Right lobe of liver (tissue), 6 donors: Measurements from ENCODE around the gene KIFC1. TPM values are rescaled to one million over a fixed set of nuclear protein-coding genes. Genes with fewer than 3 reads are reported as not detected.

Experiments
- ATAC-seq, 4 donors: fragments of 200-7000 bp; cut with Tn5 transposase; one replicate each; pipeline ENCODE4 v1.9.1; 2020; ENCODE audit warnings: mild to moderate bottlenecking in 4 of 4, moderate library complexity in 4 of 4
- DNase-seq, 3 donors: peaks; one replicate each; pipeline ENCODE4 v3.0.0-alpha.2; 2020
- H3K27ac ChIP-seq, 3 donors: fragments of 200-600 bp; one replicate each; pipeline ENCODE4 v1.8.0; 2022
- H3K27me3 ChIP-seq, 2 donors: fragments of 200-600 bp; one replicate each; pipeline ENCODE4 v1.8.0; 2022
- H3K36me3 ChIP-seq, 4 donors: fragments of 200-600 bp; sonication (generic) in 1 of 4; one replicate each; pipeline versions ENCODE4 v1.5.1 to v1.8.0; 2017 to 2022; ENCODE audit warnings: control low read depth in 1 of 4
- H3K4me1 ChIP-seq, 4 donors: fragments of 200-600 bp; sonication (generic) in 1 of 4; one replicate each; pipeline versions ENCODE4 v1.5.1 to v1.8.0; 2017 to 2022; ENCODE audit warnings: control low read depth in 1 of 4
- H3K4me3 ChIP-seq, 3 donors: fragments of 200-600 bp; one replicate each; pipeline ENCODE4 v1.8.0; 2022
- H3K9me3 ChIP-seq, 4 donors: fragments of 200-600 bp; sonication (generic) in 1 of 4; one replicate each; pipeline versions ENCODE4 v1.5.1 to v1.8.0; 2017 to 2022; ENCODE audit warnings: control low read depth in 1 of 4
- CTCF ChIP-seq, 4 donors: fragments of 200-600 bp in 3 of 4; fragments of 450-650 bp in 1 of 4; IDR thresholded peaks; one replicate each; pipeline versions ENCODE4 v1.5.1 to v1.8.0; 2016 to 2022; ENCODE audit warnings: antibody characterized with exemption in 4 of 4, mild to moderate bottlenecking in 2 of 4
- POLR2A ChIP-seq: fragments of 450-650 bp; IDR thresholded peaks from one replicate; pipeline ENCODE4 v1.6.1; 2017; ENCODE audit warnings: antibody characterized with exemption, mild to moderate bottlenecking
- WGBS: methylation state at CpG from one replicate; pipeline ENCODE4 v1.1.6; 2018; ENCODE audit warnings: low coverage, low lambda C conversion rate; ENCODE audit not compliant: insufficient coverage; ENCODE audit errors: missing lambda C conversion rate; 5-methylcytosine and 5-hydroxymethylcytosine counted together
- intact Hi-C, 2 donors: fragments of 100-400 bp; cut with DNase I; formaldehyde crosslinking; loops; one replicate each; pipeline versions ENCODE4 v1.11.2 to v1.14.1; 2022
- total RNA-seq, 6 experiments: library from RNA; depleted of rRNA in 2 of 6; stranded (reverse); fragments of >200 nt in 2 of 6; fragmentation: NEBNext Ultra II Directional in 3 of 6; extraction: Animal tissue kit (Norgen Biotek cat#: 25700) in 3 of 6; gene quantifications; one replicate each; pipeline versions ENCODE4 v1.1.0 to v1.2.4, GENCODE V29; 2016 to 2023
- donor health status: DM: no; HTN: yes; CAD: no.
- donor health status: DM: no; HTN: no; CAD: no.
- donor health status: DM: no; HTN: no; CAD: no.
- donor health status: DM: no; HTN: yes; CAD: no.
- donor health status: DM: no; HTN: yes; CAD: no.

Gene KIFC1
- total RNA-seq, 6 experiments from 2014 or later = 0.29 to 4.4 (median 1.3) TPM; not detected in 1

GRCh38 chr6:33384581-33385020 lies 7.0 kb upstream of the KIFC1 start:
- no peaks in the 10 kb centered on the region for H3K4me1 ChIP-seq
- no peak for TF ChIP-seq POLR2A
- TF ChIP-seq CTCF (IDR thresholded peaks at IDR 0.05) = peak in 1 of 4 donors; percentile 6
- no peaks in the 10 kb centered on the region for H3K9me3 ChIP-seq
- peak in 1 of 4 donors; percentile 27 for ATAC-seq
- DNase-seq = no peak
- no peak overlapping the region for H3K27ac ChIP-seq
- intact Hi-C loops = no loop called here
- H3K27me3 ChIP-seq = no peaks in the 10 kb centered on the region
- H3K36me3 ChIP-seq = no peaks in the 10 kb centered on the region
- WGBS = 38% methylated on average over 4 of the region's 4 CpGs
- H3K4me3 ChIP-seq = no peak overlapping the region

- no peak overlapping the region for H3K27ac ChIP-seq
- no peaks in the 10 kb centered on the region for H3K36me3 ChIP-seq
- no peak for DNase-seq
- no peaks in the 10 kb centered on the region for H3K9me3 ChIP-seq
- intact Hi-C loops = no loop called here
- no peak for TF ChIP-seq CTCF (IDR thresholded peaks at IDR 0.05)
- no peak for TF ChIP-seq POLR2A
- H3K4me3 ChIP-seq = no peak overlapping the region
- H3K4me1 ChIP-seq = peaks cover 0 to 9% (median 3%) of the 10 kb centered on the region in 4 donors
- no peaks in the 10 kb centered on the region for H3K27me3 ChIP-seq
- ATAC-seq = no peak
- 92% methylated on average over 2 of the region's 2 CpGs for WGBS
Observed at GRCh38 chr6:33390173-33390572, 1.4 kb upstream of the KIFC1 start.

- H3K9me3 ChIP-seq = no peaks in the 10 kb centered on the region
- H3K27ac ChIP-seq = peak overlapping the region; percentile 70 to 84 (median 84)
- H3K4me3 ChIP-seq = peak overlapping the region in 1 of 3 donors; percentile 56
- DNase-seq = no peak
- TF ChIP-seq POLR2A (no peak), CTCF (IDR thresholded peaks at IDR 0.05) (no peak)
- intact Hi-C loops = no loop called here
- WGBS = 81% methylated on average over 9 of the region's 9 CpGs
- no peaks in the 10 kb centered on the region for H3K27me3 ChIP-seq
- no peak for ATAC-seq
- no peaks in the 10 kb centered on the region for H3K36me3 ChIP-seq
- peaks cover 0 to 9% (median 3%) of the 10 kb centered on the region in 4 donors for H3K4me1 ChIP-seq
Observed at GRCh38 chr6:33390767-33391277, 801 bp upstream of the KIFC1 start.

GRCh38 chr6:33391922-33392594 lies 435 bp downstream of the KIFC1 start:
- Histone ChIP-seq H3K36me3 (no peaks in the 10 kb centered on the region), H3K27me3 (no peaks in the 10 kb centered on the region), H3K4me3 (peak overlapping the region; percentile 40 to 56 (median 48)), H3K27ac (peak overlapping the region in 2 of 3 donors; percentile 10 to 13), H3K9me3 (no peaks in the 10 kb centered on the region), H3K4me1 (peaks cover 0 to 9% (median 3%) of the 10 kb centered on the region in 4 donors)
- no peak for DNase-seq
- TF ChIP-seq POLR2A = no peak
- no peak for TF ChIP-seq CTCF (IDR thresholded peaks at IDR 0.05)
- no peak for ATAC-seq
- WGBS = 4% methylated on average over 10 of the region's 31 CpGs
- intact Hi-C loops = no loop called here
